Measurements from ENCODE around the gene ALKAL2. TPM values are rescaled to one million over a fixed set of nuclear protein-coding genes. Genes with fewer than 3 reads are reported as not detected.

ALKAL2 gene
- total RNA-seq, 6 experiments from 2014 or later = 0.49 to 2.9 (median 1.0) TPM

GRCh38 chr2:244547-244946 is 43.3 kb downstream of the ALKAL2 start:
- intact Hi-C loops (cut with DNase I) = no loop called here
- no peak overlapping the region for H3K27ac ChIP-seq
- WGBS (ENCODE audit: insufficient coverage, low coverage, low lambda C conversion rate, missing lambda C conversion rate) = 70% methylated on average over 2 of the region's 7 CpGs

GRCh38 chr2:238869-239268 is 49.0 kb downstream of the ALKAL2 start:
- DNase-seq (no peak), ATAC-seq (no peak)
- Histone ChIP-seq H3K36me3 (peaks cover 0 to 2% (median 0%) of the 10 kb centered on the region in 4 donors), H3K4me3 (no peak overlapping the region), H3K27me3 (no peaks in the 10 kb centered on the region), H3K27ac (no peak overlapping the region), H3K4me1 (peaks cover 0 to 11% (median 5%) of the 10 kb centered on the region in 4 donors), H3K9me3 (peaks cover 0 to 1% (median 0%) of the 10 kb centered on the region in 4 donors)
- WGBS (ENCODE audit: insufficient coverage, low coverage, low lambda C conversion rate, missing lambda C conversion rate) = 96% methylated on average over 5 of the region's 5 CpGs
- intact Hi-C loops (cut with DNase I) = no loop called here
- TF ChIP-seq CTCF (IDR thresholded peaks at IDR 0.05) = no peak
- no peak for TF ChIP-seq POLR2A (IDR thresholded peaks at IDR 0.05)

More at GRCh38 chr2:244547-244946, 43.3 kb downstream of the ALKAL2 start:
- no peak overlapping the region for H3K4me3 ChIP-seq
- ATAC-seq = no peak
- no peak for TF ChIP-seq CTCF (IDR thresholded peaks at IDR 0.05)
- no peak for TF ChIP-seq POLR2A (IDR thresholded peaks at IDR 0.05)
- peaks cover 0 to 20% (median 1%) of the 10 kb centered on the region in 4 donors for H3K36me3 ChIP-seq
- H3K27me3 ChIP-seq = no peaks in the 10 kb centered on the region
- no peaks in the 10 kb centered on the region for H3K9me3 ChIP-seq
- no peak for DNase-seq
- no peaks in the 10 kb centered on the region for H3K4me1 ChIP-seq

- peaks cover 0 to 15% (median 5%) of the 10 kb centered on the region in 4 donors for H3K4me1 ChIP-seq
- ATAC-seq = no peak
- no peaks in the 10 kb centered on the region for H3K27me3 ChIP-seq
- WGBS (ENCODE audit: insufficient coverage, low coverage, low lambda C conversion rate, missing lambda C conversion rate) = 39% methylated on average over 3 of the region's 3 CpGs
- no peak overlapping the region for H3K4me3 ChIP-seq
- no peak for DNase-seq
- peaks cover 0 to 2% (median 0%) of the 10 kb centered on the region in 4 donors for H3K36me3 ChIP-seq
- H3K9me3 ChIP-seq = peaks cover 0 to 3% (median 0%) of the 10 kb centered on the region in 4 donors
- intact Hi-C loops (cut with DNase I) = no loop called here
- TF ChIP-seq CTCF (IDR thresholded peaks at IDR 0.05) (no peak), POLR2A (IDR thresholded peaks at IDR 0.05) (no peak)
- no peak overlapping the region for H3K27ac ChIP-seq
Measured at GRCh38 chr2:238431-238830, 49.5 kb downstream of the ALKAL2 start.

GRCh38 chr2:237878-238277 is 50.0 kb downstream of the ALKAL2 start:
- DNase-seq = no peak
- ATAC-seq = no peak
- WGBS (ENCODE audit: insufficient coverage, low coverage, low lambda C conversion rate, missing lambda C conversion rate) = 70% methylated on average over 3 of the region's 6 CpGs

More at GRCh38 chr2:237878-238277, 50.0 kb downstream of the ALKAL2 start:
- no peaks in the 10 kb centered on the region for H3K27me3 ChIP-seq
- H3K9me3 ChIP-seq = peaks cover 0 to 3% (median 0%) of the 10 kb centered on the region in 4 donors
- H3K4me1 ChIP-seq = peaks cover 0 to 18% (median 5%) of the 10 kb centered on the region in 4 donors
- no peak overlapping the region for H3K27ac ChIP-seq
- intact Hi-C loops (cut with DNase I) = no loop called here
- no peak overlapping the region for H3K4me3 ChIP-seq
- H3K36me3 ChIP-seq = peaks cover 0 to 2% (median 0%) of the 10 kb centered on the region in 4 donors
- TF ChIP-seq POLR2A (IDR thresholded peaks at IDR 0.05) = no peak
- no peak for TF ChIP-seq CTCF (IDR thresholded peaks at IDR 0.05)
